HL-60 (cell line): ENCODE data around the gene TBX19.

Experiments used
- DNase-seq, 2 experiments: peaks; one replicate each; pipeline ENCODE4 v3.0.0-alpha.2; 2010 to 2020; ENCODE audit warnings: low read depth in 1 of 2, low spot score in 1 of 2
- H3K27ac ChIP-seq: fragments of 250-450 bp; sonication (Bioruptor Pico); replicated peaks from 2 replicates; pipeline ENCODE4 v1.5.1; 2020; ENCODE audit warnings: mild to moderate bottlenecking, moderate library complexity
- H3K27me3 ChIP-seq: fragments of 250-450 bp; sonication (Bioruptor Pico); 2 replicates; pipeline ENCODE4 v1.5.1; 2021; ENCODE audit warnings: mild to moderate bottlenecking, moderate library complexity; ENCODE audit not compliant: insufficient read depth, poor library complexity, severe bottlenecking
- H3K4me3 ChIP-seq: replicated peaks from 2 replicates; pipeline ENCODE4 v1.5.1; 2011; ENCODE audit warnings: mild to moderate bottlenecking, control low read depth, low read length; ENCODE audit not compliant: insufficient read depth
- GABPA ChIP-seq: IDR thresholded peaks from 2 replicates; pipeline ENCODE4 v1.6.1; 2012; ENCODE audit warnings: low read depth
- POLR2AphosphoS5 ChIP-seq: IDR thresholded peaks from 2 replicates; pipeline ENCODE4 v1.6.1; 2012; ENCODE audit warnings: low read depth
- REST ChIP-seq: IDR thresholded peaks from 2 replicates; pipeline ENCODE4 v1.6.1; 2012; ENCODE audit warnings: low read depth; ENCODE audit not compliant: insufficient replicate concordance
- SPI1 ChIP-seq: IDR thresholded peaks from 2 replicates; pipeline ENCODE4 v1.6.1; 2012; ENCODE audit warnings: low read depth, mild to moderate bottlenecking, borderline replicate concordance
- TF ChIP-seq, protein P1 (sequence below): IDR thresholded peaks from one replicate; pipeline ENCODE4 v1.5.1; 2011; ENCODE audit warnings: low read length, control low read depth, inconsistent platforms; ENCODE audit not compliant: insufficient read depth

TBX19 gene

GRCh38 chr1:168264296-168264695 is 16.4 kb upstream of the TBX19 start:
- TF ChIP-seq GABPA (no peak), POLR2AphosphoS5 (no peak), SPI1 (no peak), REST (no peak)
- TF ChIP-seq, protein P1, sequence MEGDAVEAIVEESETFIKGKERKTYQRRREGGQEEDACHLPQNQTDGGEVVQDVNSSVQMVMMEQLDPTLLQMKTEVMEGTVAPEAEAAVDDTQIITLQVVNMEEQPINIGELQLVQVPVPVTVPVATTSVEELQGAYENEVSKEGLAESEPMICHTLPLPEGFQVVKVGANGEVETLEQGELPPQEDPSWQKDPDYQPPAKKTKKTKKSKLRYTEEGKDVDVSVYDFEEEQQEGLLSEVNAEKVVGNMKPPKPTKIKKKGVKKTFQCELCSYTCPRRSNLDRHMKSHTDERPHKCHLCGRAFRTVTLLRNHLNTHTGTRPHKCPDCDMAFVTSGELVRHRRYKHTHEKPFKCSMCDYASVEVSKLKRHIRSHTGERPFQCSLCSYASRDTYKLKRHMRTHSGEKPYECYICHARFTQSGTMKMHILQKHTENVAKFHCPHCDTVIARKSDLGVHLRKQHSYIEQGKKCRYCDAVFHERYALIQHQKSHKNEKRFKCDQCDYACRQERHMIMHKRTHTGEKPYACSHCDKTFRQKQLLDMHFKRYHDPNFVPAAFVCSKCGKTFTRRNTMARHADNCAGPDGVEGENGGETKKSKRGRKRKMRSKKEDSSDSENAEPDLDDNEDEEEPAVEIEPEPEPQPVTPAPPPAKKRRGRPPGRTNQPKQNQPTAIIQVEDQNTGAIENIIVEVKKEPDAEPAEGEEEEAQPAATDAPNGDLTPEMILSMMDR: no peak

DNA sequence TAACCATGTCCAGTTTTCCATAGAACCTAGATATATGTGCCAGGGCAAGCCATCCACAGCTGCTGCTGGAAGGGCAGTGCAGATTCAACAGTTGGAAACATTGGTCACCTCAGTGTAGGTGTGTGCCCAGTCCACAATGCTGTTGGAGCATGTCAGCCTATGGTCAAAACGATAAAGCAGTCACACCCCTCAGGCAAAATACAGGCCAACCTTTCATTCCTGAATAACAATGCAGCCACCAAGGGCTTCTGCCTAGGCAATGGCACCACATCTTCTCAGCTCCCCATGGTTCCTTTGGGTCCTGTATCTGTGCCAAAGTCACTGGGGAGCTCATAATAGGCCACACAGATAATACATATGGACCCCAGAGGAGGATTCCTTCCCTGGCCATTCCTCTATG is 15.1 kb upstream of the TBX19 start:
- TF ChIP-seq REST: no peak
- TF ChIP-seq, protein P1: no peak
- TF ChIP-seq POLR2AphosphoS5: no peak
- TF ChIP-seq GABPA: no peak
- no peak for TF ChIP-seq SPI1
- Histone ChIP-seq H3K27ac (no peak overlapping the region), H3K4me3 (no peak overlapping the region), H3K27me3 (no peaks in the 10 kb centered on the region)
- DNase-seq: no peak

More at GRCh38 chr1:168264296-168264695, 16.4 kb upstream of the TBX19 start:
- no peaks in the 10 kb centered on the region for H3K27me3 ChIP-seq
- no peak for DNase-seq
- H3K4me3 ChIP-seq: no peak overlapping the region
- no peak overlapping the region for H3K27ac ChIP-seq

DNA sequence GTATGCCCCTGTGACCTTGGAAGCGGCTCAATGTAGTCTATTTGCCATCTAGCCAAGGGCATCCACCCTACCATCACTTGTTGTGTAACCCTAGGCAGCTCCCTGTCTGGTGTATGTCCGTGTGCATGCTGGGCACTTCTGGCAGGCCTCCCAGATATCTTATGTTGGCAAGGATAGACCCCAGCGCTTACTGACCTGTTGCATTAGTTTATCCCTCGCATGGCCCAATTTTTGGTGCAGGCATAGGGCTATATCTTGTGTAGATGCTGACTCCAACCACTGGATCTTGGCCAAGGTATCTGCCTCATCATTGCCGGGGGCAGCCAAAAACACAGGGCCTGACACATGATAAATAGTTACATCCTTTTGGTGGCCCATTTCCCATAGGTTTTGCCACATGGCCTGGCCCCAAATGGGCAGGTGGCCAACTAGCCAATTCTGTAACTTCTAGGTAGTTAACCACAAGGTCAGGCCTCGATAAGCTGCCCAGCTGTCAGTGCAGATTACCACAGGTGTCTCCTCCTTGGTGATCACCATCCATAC is 14.0 kb upstream of the TBX19 start:
- H3K4me3 ChIP-seq: no peak overlapping the region
- no peak for DNase-seq
- TF ChIP-seq, protein P1: no peak
- TF ChIP-seq REST (no peak), POLR2AphosphoS5 (no peak), SPI1 (no peak), GABPA (no peak)
- no peaks in the 10 kb centered on the region for H3K27me3 ChIP-seq
- H3K27ac ChIP-seq: no peak overlapping the region
